ENCODE data around the gene STK39.
A peak's percentile ranks its signal among the peaks of the same experiment; 100 is the strongest.
"Not testable (repeated sequence)": the region's sequence is repeated elsewhere in the genome, so short reads cannot be mapped to it uniquely, and the experiment has no call there.

Gene STK39

DNA sequence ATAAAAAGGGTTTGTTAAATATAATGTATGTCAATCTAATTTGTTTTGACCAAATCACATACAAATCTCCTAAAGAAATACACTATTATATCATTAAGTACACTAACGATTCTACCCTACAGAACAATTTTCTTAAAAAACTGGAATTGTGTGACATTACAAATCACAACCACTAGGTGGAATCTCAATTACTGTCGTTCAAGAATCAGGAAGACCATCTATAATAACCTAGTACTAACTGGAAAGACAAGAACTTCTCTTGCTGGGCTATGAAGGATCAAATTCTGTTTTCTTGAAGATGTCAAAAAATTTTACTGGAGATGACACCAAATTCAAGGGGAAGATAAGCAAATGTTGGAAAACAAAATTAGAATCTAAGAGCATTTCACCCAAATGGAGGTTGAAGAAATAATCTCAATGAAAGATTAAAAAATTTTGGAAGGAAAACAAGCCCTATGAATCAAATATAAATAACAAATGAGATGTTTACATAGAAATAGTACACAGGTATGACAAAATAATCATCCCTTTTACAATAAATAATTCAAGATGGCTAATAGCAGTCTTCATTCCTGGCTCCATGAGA is 110.9 kb downstream of the STK39 start:
- peak; percentile 39 for DNase-seq (ENCODE audit: low spot score)

DNA sequence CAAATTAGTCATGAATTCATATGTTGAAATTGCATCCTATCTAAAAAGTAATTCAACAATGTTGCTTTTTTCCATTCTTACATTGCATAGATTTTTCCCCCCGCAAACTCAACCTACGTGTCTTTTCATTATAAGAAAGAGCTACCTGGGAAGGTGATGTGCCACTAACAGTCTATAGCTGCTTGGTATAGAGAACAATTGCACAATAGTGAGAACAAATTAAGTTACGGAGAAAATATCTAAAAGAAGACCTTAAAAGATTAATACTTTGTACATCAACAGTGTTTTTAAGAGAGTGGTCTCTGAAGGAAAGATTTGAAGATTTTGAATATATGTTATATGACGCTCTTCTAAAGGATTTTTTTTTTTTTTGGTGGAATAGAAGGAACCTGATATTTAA is 111.8 kb downstream of the STK39 start:
- DNase-seq (ENCODE audit: low spot score), result no peak

DNA sequence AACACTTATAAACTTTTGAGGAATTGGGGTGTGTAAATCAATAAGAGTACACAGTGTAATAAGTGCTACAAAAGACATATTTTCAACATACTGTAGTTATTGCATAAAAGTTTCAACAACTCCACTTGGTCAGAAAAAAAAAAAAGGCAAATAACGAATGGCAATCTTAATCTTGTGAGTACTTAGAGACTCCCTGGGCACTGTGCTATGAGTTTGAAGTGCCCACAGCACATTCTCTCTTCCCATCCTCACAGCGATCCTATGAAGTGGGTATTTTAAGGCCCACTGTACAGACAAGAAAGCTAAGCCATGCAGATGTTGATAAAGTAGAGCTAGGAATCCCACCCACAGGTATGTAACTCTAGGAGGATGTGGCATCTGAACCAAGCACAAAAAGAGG is 112.3 kb downstream of the STK39 start:
- DNase-seq (ENCODE audit: low spot score), result no peak

DNA sequence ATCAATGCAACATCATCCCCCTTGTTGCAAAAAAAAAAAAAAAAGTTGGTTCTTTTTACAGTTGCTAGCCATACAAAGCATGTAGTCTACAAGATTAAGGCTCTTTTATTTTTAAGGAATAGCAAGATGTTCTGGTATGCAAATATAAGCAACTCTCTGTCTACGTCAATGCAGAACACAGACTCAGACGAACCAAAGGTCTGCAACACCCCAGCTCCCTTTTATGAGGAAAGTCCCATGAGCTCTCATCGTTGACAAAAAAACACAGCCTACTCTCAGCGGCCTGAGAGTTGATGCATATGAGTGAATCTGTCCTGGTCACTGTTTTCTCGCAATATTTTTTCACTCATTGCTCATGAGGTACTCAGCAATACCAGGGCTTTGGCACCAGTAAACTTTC is 112.9 kb downstream of the STK39 start:
- no peak for DNase-seq (ENCODE audit: low spot score)

DNA sequence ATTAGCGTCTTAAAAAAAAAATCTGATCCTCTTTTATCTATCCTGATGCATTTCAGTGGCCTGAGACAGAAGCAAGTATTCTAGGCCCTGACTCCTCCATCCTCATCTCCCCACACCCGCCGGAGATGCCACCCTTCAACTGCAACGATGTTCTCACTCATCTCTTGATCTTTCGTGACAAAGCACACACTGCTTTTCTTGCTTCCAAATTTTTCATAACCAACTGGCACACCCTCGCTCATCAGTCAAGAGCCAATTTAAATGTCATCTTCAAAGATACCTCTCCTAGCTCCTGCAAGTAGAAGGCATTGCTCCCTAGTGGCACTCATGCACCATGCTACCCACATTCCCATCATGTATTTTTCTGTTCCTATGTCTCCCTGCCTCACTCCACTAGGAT is 115.0 kb downstream of the STK39 start:
- no peak for DNase-seq (ENCODE audit: low spot score)

DNA sequence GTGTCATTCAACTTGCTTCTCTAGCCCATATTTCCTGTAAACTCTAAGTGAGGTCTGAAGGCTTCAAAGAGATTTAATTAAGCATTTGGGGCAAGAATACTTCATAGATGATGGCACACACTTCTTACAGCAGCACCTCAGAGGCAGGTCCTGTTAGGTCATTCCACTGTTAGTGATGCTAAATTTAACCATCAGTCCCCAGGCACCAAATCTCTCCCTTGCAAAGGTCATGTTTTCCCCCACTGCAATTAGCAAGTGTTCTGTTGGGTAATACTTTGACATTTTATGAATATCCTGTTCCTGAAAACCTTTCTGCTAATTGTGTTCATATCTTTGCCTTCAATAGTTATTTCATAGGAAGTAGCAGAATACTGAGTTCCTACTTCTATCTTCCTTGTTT is 117.0 kb downstream of the STK39 start:
- no peak for DNase-seq (ENCODE audit: low spot score)

DNA sequence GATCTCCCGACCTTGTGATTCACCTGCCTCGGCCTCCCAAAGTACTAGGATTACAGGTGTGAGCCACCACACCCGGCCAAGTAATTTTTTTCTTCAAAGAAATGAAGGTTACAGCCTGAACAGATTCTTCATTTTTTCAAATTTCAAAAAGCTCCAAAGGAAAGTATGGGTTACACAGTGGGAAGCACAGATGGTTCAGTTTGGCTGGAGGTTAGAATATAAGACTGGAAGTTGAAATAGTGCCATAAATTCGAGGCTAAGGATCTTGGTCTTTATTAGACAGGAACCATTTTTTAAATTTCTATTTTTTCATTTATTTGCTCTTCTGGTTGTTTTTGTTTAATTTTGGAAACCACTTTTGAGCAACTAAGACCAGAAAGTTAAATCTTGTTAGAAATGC is 120.0 kb downstream of the STK39 start:
- no peak for DNase-seq (ENCODE audit: low spot score)

DNA sequence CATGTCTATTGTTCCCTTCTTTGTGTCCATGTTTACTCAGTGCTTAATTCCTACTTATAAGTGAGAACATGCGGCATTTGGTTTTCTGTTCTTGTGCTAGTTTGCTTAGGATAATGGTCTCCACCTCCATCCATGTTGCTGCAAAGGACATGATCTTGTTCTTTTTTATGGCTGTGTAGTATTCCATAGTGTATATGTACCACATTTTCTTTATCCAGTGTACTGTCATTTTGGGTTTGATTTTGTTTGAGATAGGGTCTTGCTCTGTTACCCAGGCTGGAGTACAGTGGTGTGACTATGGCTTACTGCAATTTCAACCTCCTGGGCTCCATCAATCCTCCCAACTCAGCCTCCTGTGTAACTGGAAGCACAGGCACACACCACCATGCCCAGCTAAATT is 125.2 kb downstream of the STK39 start:
- not testable (repeated sequence) for DNase-seq (ENCODE audit: low spot score)

DNA sequence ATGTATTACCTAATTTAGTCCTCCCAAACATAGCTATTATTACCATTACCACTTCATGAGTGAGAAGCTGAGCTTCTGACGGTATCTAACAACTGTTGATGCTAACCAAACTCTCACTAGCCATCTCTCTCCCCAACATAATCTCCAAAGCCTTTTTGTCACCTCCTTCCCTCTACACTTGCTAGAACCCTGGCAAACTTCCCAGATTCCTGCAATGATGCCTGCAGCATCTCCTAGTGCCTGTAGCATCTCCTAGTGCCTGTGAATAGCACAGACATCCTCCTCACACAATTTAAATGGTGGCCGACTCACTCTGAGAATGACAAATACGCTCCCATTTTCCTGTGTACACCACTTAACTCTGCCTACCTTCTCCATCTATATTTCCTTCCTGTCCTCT is 126.7 kb downstream of the STK39 start:
- no peak for DNase-seq (ENCODE audit: low spot score)

DNA sequence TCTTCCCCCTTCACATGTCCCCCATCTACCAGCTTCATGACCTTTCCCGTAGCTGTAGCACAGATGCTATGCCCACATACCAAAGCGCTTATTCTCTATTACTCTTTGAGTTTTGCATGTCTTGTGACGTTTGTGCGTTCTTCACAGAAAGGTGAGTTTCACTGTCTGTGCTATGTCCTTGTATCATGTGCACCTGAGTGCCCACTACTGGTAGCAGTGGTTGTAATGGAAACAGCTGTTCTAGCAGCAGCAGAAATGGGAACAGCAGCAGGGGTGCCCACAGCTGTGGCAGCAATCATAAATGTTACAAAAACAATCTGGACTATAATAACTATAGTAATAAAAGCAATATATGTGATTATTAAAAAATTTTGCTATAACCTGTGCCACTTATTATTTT is 127.1 kb downstream of the STK39 start:
- DNase-seq (ENCODE audit: low spot score), result no peak

DNA sequence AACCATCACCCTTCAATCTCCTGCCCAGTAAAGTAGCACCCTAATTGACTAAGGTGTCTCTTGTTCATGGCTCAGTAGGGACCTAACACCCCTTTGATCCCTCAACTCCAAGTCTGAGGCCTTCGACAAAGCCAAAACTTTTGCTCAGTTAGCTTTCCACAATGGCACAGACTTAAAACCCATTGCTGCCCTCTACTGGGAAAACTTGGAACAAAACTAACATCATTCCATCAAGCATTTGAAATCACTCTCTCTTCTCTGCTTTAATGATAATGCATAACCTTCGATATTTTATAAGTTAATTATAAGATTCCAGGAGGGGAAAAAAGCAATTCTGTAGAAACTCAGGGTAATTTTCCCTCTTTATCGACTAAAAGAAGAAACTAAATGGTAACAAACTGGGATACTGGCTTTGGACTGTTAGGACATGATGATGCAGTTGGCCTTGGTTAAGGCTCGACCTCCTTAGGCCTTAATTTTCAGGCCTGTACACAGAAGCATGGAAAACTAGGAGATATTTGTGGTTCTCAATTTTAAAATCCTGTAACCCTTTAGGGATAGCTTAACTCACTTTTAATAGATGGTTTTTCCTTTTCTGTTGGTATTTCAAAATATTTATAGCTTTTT is 127.8 kb downstream of the STK39 start:
- DNase-seq (ENCODE audit: low spot score), result peak; percentile 37

DNA sequence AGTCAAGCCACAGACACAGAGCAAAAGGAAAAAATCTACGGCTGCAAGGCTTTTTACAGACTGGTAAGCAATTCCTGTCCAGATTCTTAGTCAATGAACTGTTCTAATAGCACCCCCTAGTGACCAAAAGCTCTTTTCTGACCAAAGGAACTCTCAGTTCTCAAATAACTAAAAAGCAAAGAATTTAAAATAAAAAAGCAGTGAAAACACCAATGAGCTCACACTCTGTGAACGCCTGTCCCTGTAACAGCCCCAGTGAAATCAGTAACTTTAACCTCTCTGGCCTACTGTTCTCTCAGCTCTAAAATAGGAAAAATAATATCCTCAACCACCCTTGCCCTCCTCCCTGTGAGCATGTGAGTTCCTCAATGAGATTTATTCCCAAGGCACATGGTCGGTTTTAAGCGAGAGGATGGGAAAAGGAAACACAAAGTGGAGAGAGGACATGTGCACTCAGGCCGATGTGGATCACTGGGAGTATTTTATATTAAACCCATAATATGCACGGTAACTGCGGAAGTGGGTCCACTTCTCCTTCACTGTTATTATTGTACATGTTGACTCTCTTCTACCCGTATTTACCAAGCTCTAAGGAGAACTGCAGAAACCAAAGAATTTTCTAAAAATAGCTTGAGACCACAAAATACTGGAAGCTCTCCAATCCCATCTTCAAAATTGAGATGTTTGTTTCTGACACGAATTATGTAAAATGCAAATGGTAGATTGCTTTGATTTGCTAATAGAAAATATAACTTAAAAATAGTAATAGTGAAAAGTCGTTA is 128.5 kb downstream of the STK39 start:
- DNase-seq (ENCODE audit: low spot score), result peak; percentile 54

DNA sequence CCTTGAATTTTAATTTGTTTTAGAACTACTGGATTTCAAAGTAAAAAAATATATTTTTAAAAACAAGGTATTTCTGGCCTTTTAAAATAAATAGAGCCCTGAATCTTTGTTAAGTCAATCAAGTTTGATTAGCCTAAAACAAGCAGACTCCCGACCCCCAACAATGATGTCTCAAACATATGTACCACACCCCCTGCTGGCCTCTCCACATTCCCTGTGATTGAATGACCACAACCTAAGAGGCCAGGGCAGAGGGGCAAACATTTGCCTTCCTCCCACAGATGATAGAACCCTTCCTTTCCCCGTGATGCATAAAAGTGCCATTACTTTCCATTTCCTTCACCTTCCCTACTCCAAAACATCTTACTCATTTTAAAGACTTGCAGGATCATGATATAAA is 130.9 kb downstream of the STK39 start:
- no peak for DNase-seq (ENCODE audit: low spot score)

DNA sequence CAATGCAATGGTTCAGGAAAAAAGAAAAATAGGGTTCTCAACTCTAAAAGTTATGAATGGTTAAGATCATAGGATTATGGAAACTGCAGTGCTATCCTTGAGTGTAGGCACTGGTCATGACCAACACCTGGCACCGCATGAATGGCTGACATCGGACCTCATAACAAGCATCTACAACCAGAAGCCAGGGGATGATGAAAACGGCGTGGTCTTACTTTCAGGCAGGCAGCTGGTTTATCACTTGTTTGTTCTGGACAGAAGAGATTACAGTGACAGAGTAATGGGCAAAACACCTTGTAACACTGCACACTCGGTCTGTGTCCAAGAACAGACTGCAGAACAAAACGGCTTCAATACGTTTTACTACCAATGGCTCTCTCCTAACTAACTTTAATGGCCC is 132.8 kb downstream of the STK39 start:
- DNase-seq (ENCODE audit: low spot score), result no peak

DNA sequence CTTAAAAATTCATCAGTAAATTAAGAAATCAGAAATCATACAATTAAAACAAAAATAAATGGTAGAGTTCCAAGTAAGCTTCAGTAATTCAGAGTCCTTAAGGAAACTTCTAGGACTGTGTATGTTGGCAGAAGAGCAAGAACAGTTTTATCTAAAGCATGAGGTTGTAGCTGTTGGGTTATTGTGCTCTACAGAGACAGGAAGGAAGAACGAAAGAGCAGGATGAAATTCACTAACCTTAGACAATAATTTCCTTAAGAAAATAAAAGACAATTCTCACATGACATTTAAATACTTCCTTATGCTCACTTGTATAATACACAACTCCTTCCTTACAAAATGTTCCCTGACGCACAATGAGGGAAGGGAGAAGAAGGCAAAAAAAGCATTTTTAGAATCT is 133.4 kb downstream of the STK39 start:
- no peak for DNase-seq (ENCODE audit: low spot score)

DNA sequence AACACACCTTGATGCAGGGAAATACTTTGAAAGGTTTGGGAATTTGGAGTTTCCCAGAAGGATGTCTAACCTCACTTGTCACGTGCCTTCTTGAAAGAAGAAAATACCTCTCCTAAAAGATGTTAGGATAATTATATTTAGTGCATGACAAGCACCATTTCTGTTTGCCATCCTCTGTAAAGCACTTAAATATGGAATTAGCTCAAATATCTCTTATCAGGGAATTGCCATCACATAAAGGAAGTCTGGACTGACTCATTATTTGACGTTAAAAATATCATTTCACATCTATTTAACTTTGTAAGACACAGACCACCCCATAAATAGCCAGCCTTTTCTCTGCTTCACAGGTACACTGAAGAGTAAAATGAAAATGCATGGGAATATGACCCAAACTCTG is 140.1 kb downstream of the STK39 start:
- DNase-seq (ENCODE audit: low spot score), result no peak

DNA sequence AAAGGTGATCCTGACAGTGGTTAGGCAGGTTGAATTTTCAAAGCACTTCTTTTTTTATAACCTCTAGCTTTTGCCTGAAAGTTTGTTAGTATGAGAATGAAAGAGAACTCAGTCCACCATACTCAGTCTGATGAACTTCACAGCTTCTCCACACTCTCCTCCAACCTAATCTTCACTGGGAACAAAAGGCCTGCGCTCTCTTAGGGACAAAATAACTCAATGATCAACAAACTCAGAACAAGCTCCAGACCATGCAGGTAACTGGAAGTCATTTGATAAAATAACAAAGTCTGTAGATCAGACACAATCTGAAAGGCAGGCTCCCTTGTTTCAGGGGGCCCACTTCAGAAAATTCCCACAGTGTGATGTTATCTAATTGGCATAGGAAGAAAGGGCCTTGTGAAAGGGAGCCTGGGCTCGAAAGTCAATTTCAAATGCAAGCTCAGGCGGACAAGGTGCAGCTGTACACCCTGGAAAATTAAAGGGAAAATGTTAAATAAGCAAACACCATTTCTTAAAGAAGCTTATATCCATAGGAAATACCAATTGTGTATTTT is 142.2 kb downstream of the STK39 start:
- DNase-seq (ENCODE audit: low spot score), result no peak

DNA sequence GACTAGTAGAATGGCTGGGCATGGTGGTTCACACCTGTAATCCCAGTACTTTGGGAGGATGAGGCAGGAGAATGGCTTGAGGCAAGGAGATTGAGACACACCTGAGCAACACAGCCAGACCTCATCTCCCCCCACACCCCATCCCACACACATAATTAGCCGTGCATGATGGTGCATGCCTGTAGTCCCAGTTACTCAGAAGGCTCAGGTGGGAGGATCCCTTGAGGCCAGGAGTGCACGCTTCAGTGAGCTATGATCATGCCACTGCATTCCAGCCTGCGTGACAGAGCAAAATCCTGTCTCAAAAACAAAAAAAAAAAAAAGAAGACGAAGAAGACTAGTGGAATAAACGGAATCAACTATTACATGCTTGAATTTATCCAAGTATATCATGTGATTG is 150.0 kb downstream of the STK39 start:
- DNase-seq (ENCODE audit: low spot score), result no peak

DNA sequence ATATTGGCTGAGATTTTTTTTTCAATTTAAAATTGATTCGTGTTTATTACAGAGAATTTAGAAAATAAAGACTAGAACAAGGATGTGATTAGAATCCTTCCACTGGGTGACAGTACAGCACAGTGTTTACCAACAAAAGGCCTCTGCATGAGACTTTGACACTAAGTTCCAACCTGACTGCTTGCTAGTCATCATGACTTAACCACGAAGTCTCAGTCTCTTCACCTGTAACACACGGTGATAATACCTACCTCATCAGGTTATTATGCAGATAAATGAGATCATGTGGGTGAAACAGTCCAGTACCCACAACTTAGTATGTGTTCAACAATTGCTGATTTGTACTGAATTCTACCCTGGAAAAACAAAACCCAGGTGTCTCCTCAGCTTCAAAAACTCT is 151.2 kb downstream of the STK39 start:
- DNase-seq (ENCODE audit: low spot score), result no peak

DNA sequence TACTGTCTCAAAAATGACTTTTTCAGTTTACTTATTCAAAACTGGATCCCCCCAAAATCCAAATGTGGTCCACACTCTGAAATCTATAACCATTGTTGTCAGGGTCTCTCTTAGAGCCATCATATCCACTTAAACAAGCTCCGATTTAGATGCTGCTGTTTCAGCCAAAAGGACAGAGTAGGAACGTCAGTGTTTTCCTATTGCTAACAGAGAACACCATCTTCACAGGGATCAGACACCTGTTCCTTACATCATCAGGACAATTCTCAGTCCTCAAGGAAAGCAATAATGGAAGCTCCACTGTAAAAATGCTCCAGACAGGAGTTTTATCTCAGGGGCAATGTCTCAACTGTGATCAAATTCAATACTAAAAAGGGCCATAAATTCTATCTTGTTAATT is 155.4 kb downstream of the STK39 start:
- DNase-seq (ENCODE audit: low spot score), result no peak

DNA sequence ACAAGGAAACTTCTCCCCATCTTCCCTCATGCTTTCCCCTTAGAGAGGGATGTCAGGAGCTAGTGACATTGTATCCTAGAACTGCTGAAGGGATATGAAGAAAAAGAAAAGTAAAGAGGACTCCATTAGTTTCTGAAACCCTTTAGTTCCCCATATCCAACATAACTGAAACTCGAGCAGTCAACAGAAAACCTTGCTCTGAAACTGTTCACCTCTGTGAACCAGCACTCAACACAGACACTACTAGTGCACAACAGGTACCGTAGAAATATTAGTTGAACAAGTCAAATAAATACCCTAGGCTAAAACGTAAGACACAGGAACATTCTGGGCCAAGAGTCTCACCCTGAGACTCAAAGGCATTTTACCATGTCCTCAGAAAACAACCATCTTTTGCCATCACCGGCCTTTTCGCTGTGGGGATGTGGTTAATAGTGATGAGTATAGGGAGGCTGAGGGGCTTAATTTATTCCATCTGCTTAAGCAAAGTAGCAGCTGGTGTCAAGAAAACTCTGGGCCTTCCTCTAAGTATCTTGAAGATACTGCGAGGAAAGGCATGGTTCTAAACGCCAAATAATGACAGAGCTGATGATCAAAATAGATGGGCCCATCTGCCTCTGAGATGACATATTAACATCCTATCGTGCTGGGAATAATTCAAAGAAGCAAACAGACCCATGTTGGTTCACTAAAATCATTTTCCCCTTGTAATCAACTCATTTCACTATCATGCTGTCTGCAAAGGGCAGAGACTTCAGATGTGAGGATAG is 156.8 kb downstream of the STK39 start:
- no peak for DNase-seq (ENCODE audit: low spot score)

DNA sequence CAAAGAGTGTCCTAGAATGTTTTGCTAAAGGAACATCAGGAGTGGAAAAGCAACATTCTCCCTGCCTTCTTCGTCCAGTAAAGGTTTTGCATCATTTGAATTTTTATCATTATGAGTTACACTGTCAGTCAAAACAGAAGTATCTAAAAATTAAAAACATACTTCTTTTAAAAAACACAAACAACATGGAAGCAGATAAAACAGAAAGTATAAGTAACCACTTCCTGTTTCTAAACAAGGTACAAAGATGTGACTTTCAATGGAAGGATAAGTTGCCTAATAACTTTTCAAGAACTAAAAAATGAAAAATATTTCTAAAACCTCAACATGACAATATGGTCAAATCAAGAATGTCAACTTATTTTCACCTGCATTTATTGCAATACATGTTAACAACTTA is 158.2 kb downstream of the STK39 start:
- no peak for DNase-seq (ENCODE audit: low spot score)

DNA sequence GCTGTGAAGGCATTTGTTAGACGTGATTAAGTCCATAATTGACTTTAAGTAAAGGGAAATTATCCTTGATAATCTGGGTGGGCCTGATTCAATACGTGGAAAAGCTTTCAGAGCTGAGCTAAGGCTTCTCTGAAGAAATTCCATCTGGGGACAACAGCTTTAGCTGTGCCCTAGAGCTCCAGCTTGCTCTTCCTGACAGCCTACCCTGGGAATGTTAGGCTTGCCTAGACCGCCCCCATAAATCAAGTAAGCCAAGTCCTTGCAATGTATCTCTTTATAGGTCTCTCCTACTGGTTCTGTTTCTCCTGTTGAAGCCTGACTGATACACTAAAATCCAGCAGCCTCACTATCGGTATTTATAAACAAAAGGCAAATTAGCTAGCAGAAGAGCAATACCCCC is 160.0 kb downstream of the STK39 start:
- no peak for DNase-seq (ENCODE audit: low spot score)

All from AG20443 (cell line).